HEK293T (cell line): ENCODE results near the gene PRAMEF20.

Experiments
- FOXA1 ChIP-seq: fragments of 450-650 bp; IDR thresholded peaks from 2 replicates; pipeline ENCODE4 v1.6.1; 2016; ENCODE audit warnings: mild to moderate bottlenecking
- LEF1 ChIP-seq: fragments of 450-650 bp; IDR thresholded peaks from 2 replicates; pipeline ENCODE4 v1.6.1; 2017; ENCODE audit warnings: mild to moderate bottlenecking, borderline replicate concordance
- TARDBP ChIP-seq: fragments of 450-650 bp; IDR thresholded peaks from 2 replicates; pipeline ENCODE4 v1.6.1; 2016

- TF ChIP-seq LEF1 (no peak), TARDBP (no peak), FOXA1 (no peak)
These were observed 51.7 kb downstream of the PRAMEF20 start for GRCh38 chr1:13461977-13462376.
